ENCODE data around the gene ZDHHC21.
"Not testable (repeated sequence)": the region's sequence is repeated elsewhere in the genome, so short reads cannot be mapped to it uniquely, and the experiment has no call there.

The ZDHHC21 gene

GRCh38 chr9:14682616-14683015 lies 10.6 kb downstream of the ZDHHC21 start:
- DNase-seq (ENCODE audit: low read depth): not testable (repeated sequence)

GRCh38 chr9:14678776-14679175 lies 14.5 kb downstream of the ZDHHC21 start:
- no peak for DNase-seq (ENCODE audit: low read depth)

- DNase-seq (ENCODE audit: low read depth): no peak
These were observed 15.4 kb downstream of the ZDHHC21 start for GRCh38 chr9:14677872-14678271.

GRCh38 chr9:14677396-14677795 lies 15.8 kb downstream of the ZDHHC21 start:
- no peak for DNase-seq (ENCODE audit: low read depth)

- no peak for DNase-seq (ENCODE audit: low read depth)
These were observed 18.6 kb downstream of the ZDHHC21 start for GRCh38 chr9:14674630-14675029.

- DNase-seq (ENCODE audit: low read depth): no peak
These were observed 21.9 kb downstream of the ZDHHC21 start for GRCh38 chr9:14671377-14671776.

GRCh38 chr9:14670718-14671117 lies 22.5 kb downstream of the ZDHHC21 start:
- DNase-seq (ENCODE audit: low read depth): no peak

GRCh38 chr9:14664022-14664421 lies 29.2 kb downstream of the ZDHHC21 start:
- not testable (repeated sequence) for DNase-seq (ENCODE audit: low read depth)

- DNase-seq (ENCODE audit: low read depth): no peak
These were observed 31.2 kb downstream of the ZDHHC21 start for GRCh38 chr9:14662060-14662453.

- no peak for DNase-seq (ENCODE audit: low read depth)
These were observed 31.7 kb downstream of the ZDHHC21 start for GRCh38 chr9:14661421-14662059.

GRCh38 chr9:14660721-14661120 lies 32.5 kb downstream of the ZDHHC21 start:
- no peak for DNase-seq (ENCODE audit: low read depth)

GRCh38 chr9:14654932-14655331 lies 38.3 kb downstream of the ZDHHC21 start:
- no peak for DNase-seq (ENCODE audit: low read depth)

GRCh38 chr9:14653511-14653910 lies 39.7 kb downstream of the ZDHHC21 start:
- DNase-seq (ENCODE audit: low read depth): no peak

- no peak for DNase-seq (ENCODE audit: low read depth)
These were observed 40.4 kb downstream of the ZDHHC21 start for GRCh38 chr9:14652729-14653377.

GRCh38 chr9:14650596-14650995 lies 42.6 kb downstream of the ZDHHC21 start:
- no peak for DNase-seq (ENCODE audit: low read depth)

GRCh38 chr9:14645648-14646047 lies 47.6 kb downstream of the ZDHHC21 start:
- no peak for DNase-seq (ENCODE audit: low read depth)

GRCh38 chr9:14640967-14641366 lies 52.3 kb downstream of the ZDHHC21 start:
- no peak for DNase-seq (ENCODE audit: low read depth)

- no peak for DNase-seq (ENCODE audit: low read depth)
These were observed 52.9 kb downstream of the ZDHHC21 start for GRCh38 chr9:14640294-14640693.

- DNase-seq (ENCODE audit: low read depth): no peak
These were observed 59.2 kb downstream of the ZDHHC21 start for GRCh38 chr9:14633906-14634565.

- no peak for DNase-seq (ENCODE audit: low read depth)
These were observed 60.1 kb downstream of the ZDHHC21 start for GRCh38 chr9:14633148-14633547.

- DNase-seq (ENCODE audit: low read depth): no peak
These were observed 65.7 kb downstream of the ZDHHC21 start for GRCh38 chr9:14627513-14627912.

- no peak for DNase-seq (ENCODE audit: low read depth)
These were observed 74.3 kb downstream of the ZDHHC21 start for GRCh38 chr9:14618836-14619420.
